Ascending aorta (tissue), 2 donors: ENCODE data around the gene TRAF3IP1. TPM values are rescaled to one million over a fixed set of nuclear protein-coding genes. Genes with fewer than 3 reads are reported as not detected.
"Not testable (repeated sequence)": the region's sequence is repeated elsewhere in the genome, so short reads cannot be mapped to it uniquely, and the experiment has no call there.

ENCODE experiments used
- DNase-seq, 2 donors: peaks; one replicate each; pipeline ENCODE4 v3.0.0-alpha.2; 2019; ENCODE audit warnings: low spot score in 2 of 2
- H3K27ac ChIP-seq, 2 donors: fragments of 200-600 bp; sonication (generic); one replicate each; pipeline ENCODE4 v1.5.1; 2016 to 2017; ENCODE audit warnings: mild to moderate bottlenecking in 1 of 2
- H3K27me3 ChIP-seq: fragments of 200-600 bp; sonication (generic); one replicate; pipeline ENCODE4 v1.5.1; 2017
- H3K36me3 ChIP-seq, 2 donors: fragments of 200-600 bp; sonication (generic); one replicate each; pipeline ENCODE4 v1.5.1; 2016
- H3K4me1 ChIP-seq, 2 donors: fragments of 200-600 bp; sonication (generic); one replicate each; pipeline ENCODE4 v1.5.1; 2016 to 2017; ENCODE audit warnings: mild to moderate bottlenecking in 1 of 2
- H3K4me3 ChIP-seq, 2 donors: fragments of 200-600 bp; sonication (generic); one replicate each; pipeline ENCODE4 v1.5.1; 2016 to 2017; ENCODE audit warnings: mild to moderate bottlenecking in 1 of 2
- H3K9me3 ChIP-seq, 2 donors: fragments of 200-600 bp; sonication (generic); one replicate each; pipeline ENCODE4 v1.5.1; 2016
- intact Hi-C: fragments of 100-400 bp; cut with DNase I; formaldehyde crosslinking; loops from one replicate; pipeline ENCODE4 v1.15.1; 2023
- total RNA-seq: library from RNA; depleted of rRNA; stranded (reverse); fragments of >200 nt; gene quantifications from one replicate; pipeline ENCODE4 v1.1.0, GENCODE V29; 2016
- TF ChIP-seq, protein P1 (sequence below), 3 experiments: fragments of 200-600 bp in 2 of 3; fragments of 450-650 bp in 1 of 3; sonication (generic) in 2 of 3; IDR thresholded peaks; one replicate each; pipeline ENCODE4 v1.5.1; 2016 to 2019; ENCODE audit warnings: antibody characterized with exemption in 3 of 3, mild to moderate bottlenecking in 1 of 3, moderate library complexity in 1 of 3

Gene TRAF3IP1
- total RNA-seq, 1 donor from 2014 or later, result 6.1 TPM

DNA sequence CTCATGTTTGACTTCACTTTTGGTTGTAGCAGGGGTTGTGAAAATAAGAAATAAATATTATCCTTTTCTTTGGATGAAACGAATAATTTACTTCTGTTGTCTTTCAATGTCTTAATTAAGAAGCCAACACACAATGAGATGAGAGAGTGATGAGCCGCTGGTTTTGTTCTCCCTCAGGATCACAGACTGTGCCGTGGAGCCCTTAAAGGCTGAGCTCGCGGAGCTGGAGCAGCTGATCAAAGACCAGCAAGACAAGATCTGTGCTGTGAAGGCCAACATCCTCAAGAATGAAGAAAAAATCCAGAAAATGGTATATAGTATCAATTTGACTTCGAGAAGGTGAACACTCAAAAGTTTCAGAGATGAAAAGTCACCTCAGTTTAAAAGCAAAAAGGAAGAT, 78.3 kb downstream of the TRAF3IP1 start:
- TF ChIP-seq, protein P1, sequence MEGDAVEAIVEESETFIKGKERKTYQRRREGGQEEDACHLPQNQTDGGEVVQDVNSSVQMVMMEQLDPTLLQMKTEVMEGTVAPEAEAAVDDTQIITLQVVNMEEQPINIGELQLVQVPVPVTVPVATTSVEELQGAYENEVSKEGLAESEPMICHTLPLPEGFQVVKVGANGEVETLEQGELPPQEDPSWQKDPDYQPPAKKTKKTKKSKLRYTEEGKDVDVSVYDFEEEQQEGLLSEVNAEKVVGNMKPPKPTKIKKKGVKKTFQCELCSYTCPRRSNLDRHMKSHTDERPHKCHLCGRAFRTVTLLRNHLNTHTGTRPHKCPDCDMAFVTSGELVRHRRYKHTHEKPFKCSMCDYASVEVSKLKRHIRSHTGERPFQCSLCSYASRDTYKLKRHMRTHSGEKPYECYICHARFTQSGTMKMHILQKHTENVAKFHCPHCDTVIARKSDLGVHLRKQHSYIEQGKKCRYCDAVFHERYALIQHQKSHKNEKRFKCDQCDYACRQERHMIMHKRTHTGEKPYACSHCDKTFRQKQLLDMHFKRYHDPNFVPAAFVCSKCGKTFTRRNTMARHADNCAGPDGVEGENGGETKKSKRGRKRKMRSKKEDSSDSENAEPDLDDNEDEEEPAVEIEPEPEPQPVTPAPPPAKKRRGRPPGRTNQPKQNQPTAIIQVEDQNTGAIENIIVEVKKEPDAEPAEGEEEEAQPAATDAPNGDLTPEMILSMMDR (IDR thresholded peaks at IDR 0.05), result no peak
- H3K36me3 ChIP-seq, result peaks cover 10 to 17% of the 10 kb centered on the region in 2 donors

DNA sequence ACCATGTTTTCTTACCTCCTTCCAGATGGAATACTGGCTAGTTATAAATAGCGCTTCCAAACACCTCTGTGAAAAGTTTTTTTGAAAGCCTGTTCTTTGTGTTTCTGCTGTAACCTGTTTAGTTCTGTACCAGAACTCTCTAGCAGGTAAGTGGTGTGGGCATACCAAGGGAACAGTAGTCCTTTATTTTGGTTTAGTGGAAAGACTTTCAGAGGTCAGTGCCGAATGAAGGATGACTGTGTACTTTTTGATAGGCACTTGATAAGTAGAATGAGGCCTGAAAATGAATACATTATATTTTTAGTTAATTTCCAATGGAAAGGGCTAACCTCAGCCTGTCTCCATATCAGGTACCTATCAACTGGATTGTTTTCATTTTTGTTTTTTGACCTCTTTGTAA, 78.8 kb downstream of the TRAF3IP1 start:
- Histone ChIP-seq H3K4me3 (no peak overlapping the region), H3K27me3 (no peaks in the 10 kb centered on the region), H3K4me1 (no peaks in the 10 kb centered on the region), H3K9me3 (no peaks in the 10 kb centered on the region), H3K36me3 (peaks cover 10 to 17% of the 10 kb centered on the region in 2 donors), H3K27ac (no peak overlapping the region)
- TF ChIP-seq, protein P1 (IDR thresholded peaks at IDR 0.05), result no peak
- DNase-seq, result no peak
- intact Hi-C loops, result no loop called here

More for the DNA sequence above, 78.3 kb downstream of the TRAF3IP1 start:
- Histone ChIP-seq H3K4me3 (no peak overlapping the region), H3K27ac (no peak overlapping the region), H3K9me3 (no peaks in the 10 kb centered on the region), H3K27me3 (no peaks in the 10 kb centered on the region), H3K4me1 (no peaks in the 10 kb centered on the region)
- intact Hi-C loops, result no loop called here
- DNase-seq, result no peak

DNA sequence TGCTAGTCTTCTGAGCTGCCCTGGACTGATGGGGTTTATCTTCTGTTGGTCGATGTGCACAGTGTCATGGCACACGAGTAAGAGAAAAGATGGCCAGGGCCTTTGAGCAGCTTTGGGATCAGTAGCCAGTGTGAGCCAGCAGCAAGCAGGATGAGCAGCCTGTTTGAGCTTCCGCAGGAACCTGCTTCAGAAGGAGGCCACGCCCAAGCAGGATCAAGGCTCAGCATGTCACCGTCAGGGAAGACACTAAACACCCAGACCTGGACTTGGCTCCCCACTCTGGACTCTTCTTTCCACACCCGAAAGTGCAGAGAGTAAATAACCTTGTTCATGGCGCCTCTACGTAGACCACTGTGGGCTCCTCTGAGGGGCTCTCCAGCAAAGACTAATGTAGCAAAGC, 81.2 kb downstream of the TRAF3IP1 start:
- no peak for DNase-seq
- Histone ChIP-seq H3K4me3 (no peak overlapping the region), H3K36me3 (peaks cover 10 to 17% of the 10 kb centered on the region in 2 donors), H3K4me1 (no peaks in the 10 kb centered on the region), H3K27me3 (no peaks in the 10 kb centered on the region), H3K27ac (no peak overlapping the region), H3K9me3 (no peaks in the 10 kb centered on the region)
- TF ChIP-seq, protein P1 (IDR thresholded peaks at IDR 0.05), result no peak
- intact Hi-C loops, result no loop called here

DNA sequence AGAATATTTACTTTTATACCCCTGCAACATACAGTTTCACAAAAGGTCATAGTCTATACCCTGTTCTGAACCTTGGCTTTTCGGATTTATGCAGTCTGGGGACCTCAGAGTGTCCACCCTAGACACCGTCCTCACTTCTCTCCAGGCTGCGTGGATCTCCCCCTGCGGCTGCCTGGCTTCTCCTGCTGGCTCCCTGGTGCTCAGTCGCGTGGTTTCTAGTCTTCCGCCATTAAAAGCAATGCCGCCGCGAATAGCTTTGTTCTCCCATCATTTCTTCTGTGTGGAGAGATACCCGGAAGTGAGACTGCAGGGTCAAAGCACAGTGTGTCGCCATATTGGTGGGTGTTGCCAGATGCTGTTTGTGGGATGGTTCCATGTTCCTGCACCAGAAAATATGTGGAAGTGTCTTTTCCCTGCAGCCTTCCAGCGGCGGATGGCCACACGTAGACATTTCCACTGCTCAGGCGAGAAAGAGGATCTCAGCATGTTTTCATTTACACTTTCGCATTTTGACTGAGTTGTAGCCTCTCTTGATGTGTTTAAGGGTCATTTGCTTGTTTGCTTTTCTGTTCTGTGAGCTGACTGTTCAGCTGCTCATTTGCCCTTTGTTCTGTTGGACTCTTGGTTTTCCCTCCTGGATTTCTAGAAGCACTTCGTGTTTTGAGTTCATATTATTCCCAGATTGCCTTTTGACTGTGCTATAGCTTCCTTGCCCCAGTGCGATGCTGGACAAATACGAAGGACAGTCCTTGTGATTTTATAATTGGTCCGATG, 83.5 kb downstream of the TRAF3IP1 start:
- H3K36me3 ChIP-seq, result peaks cover 10 to 17% of the 10 kb centered on the region in 2 donors
- intact Hi-C loops, result no loop called here

DNA sequence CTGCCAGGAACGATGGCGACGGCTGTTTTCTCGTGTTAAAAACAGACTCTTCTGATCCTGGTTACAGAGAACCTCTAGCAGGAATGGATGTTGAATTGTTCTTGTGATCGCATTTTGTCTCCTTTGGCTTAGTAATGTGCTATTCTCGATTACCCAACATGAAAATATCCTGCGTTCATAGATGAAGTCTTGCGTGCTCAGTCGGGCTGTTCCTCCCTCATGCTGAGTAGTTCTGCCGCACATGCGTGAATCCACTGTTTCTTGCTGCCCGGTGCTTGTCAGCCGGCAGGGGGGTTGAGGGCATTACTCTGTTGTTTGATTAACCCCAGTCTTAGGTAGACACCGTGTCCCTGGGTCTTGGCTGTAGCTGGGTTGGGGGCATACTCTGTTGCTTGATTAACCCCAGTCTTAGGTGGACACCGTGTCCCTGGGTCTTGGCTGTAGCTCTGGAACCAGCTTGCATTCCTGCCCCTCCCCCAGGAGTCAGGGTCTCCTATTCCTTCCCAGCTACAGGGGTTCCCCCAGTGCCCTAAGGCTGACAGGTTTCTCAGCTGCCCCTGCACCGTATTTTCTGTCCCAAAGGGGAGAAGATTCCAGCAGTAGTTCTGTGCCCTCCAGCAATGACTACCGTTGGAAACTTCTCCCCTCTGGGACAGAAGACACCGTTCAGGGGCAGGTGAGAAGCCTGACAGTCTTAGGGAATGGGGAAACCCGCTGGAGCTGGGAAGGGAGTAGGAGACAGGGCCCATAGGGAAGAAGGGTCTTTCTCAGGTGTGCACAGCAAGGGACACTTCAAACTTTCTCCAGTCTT, 84.3 kb downstream of the TRAF3IP1 start:
- H3K9me3 ChIP-seq, result no peaks in the 10 kb centered on the region
- TF ChIP-seq, protein P1 (IDR thresholded peaks at IDR 0.05), result no peak
- DNase-seq, result no peak
- no peaks in the 10 kb centered on the region for H3K27me3 ChIP-seq
- H3K4me1 ChIP-seq, result peaks cover 0 to 13% of the 10 kb centered on the region in 2 donors
- H3K27ac ChIP-seq, result no peak overlapping the region
- H3K36me3 ChIP-seq, result peaks cover 3 to 10% of the 10 kb centered on the region in 2 donors
- intact Hi-C loops, result no loop called here
- no peak overlapping the region for H3K4me3 ChIP-seq

More for the DNA sequence above, 83.5 kb downstream of the TRAF3IP1 start:
- Histone ChIP-seq H3K4me3 (no peak overlapping the region), H3K9me3 (no peaks in the 10 kb centered on the region), H3K27ac (no peak overlapping the region), H3K27me3 (no peaks in the 10 kb centered on the region), H3K4me1 (peaks cover 0 to 7% of the 10 kb centered on the region in 2 donors)
- TF ChIP-seq, protein P1 (IDR thresholded peaks at IDR 0.05), result no peak
- no peak for DNase-seq

DNA sequence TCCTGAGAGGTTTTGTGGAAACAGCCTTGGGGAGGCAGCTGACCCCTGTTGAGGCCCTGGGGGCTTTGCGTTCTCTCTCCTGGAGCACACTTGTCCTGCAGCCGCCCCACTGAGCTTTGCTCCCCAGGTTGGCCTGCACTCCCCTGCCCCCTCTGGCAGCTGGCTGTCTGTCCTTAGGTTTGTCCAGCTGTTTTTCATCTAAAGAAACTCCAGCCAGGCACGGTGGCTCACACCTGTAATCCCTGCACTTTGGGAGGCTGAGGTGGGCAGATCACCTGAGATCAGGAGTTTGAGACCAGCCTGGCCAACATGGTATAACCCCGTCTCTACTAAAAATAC, 84.9 kb downstream of the TRAF3IP1 start:
- H3K9me3 ChIP-seq, H3K27ac ChIP-seq, H3K27me3 ChIP-seq, DNase-seq, H3K36me3 ChIP-seq, H3K4me3 ChIP-seq, intact Hi-C loops: not testable (repeated sequence)
- peaks cover 0 to 13% of the 10 kb centered on the region in 2 donors for H3K4me1 ChIP-seq
